Activated T-helper 17 cell treated with anti-CD3 and anti-CD28 coated beads, Interleukin-2, amount 50 U/mL, for 72 hours (primary cell): Measurements from ENCODE around the gene GPR176. TPM values are rescaled to one million over a fixed set of nuclear protein-coding genes. Genes with fewer than 3 reads are reported as not detected.
"Not testable (repeated sequence)": the region's sequence is repeated elsewhere in the genome, so short reads cannot be mapped to it uniquely, and the experiment has no call there.

Source experiments
- ATAC-seq: fragments of 150-1000 bp; cut with Tn5 transposase; replicated peaks from 2 replicates; pipeline ENCODE4 v1.10.0; 2021; ENCODE audit warnings: mild to moderate bottlenecking, moderate library complexity
- H3K27ac Mint-ChIP-seq: one replicate; pipeline ENCODE4 v1.8.0; 2022; ENCODE audit warnings: mixed read lengths
- H3K27me3 Mint-ChIP-seq: one replicate; pipeline ENCODE4 v1.8.0; 2022; ENCODE audit warnings: mixed read lengths
- H3K36me3 Mint-ChIP-seq: one replicate; pipeline ENCODE4 v1.8.0; 2022; ENCODE audit warnings: low read depth, mild to moderate bottlenecking, mixed read lengths
- H3K4me1 Mint-ChIP-seq: one replicate; pipeline ENCODE4 v1.8.0; 2022; ENCODE audit warnings: mixed read lengths
- H3K4me3 Mint-ChIP-seq: one replicate; pipeline ENCODE4 v1.8.0; 2022; ENCODE audit warnings: mild to moderate bottlenecking, mixed read lengths
- H3K9me3 Mint-ChIP-seq: one replicate; pipeline ENCODE4 v1.8.0; 2022; ENCODE audit warnings: mixed read lengths
- total RNA-seq, 2 donors: library from RNA; stranded (reverse); gene quantifications; one replicate each; pipeline ENCODE4 v1.2.3, GENCODE V29; 2022

GPR176 gene
- total RNA-seq, 2 donors from 2014 or later, result 0.09 to 0.24 TPM

- not testable (repeated sequence) for H3K27ac Mint-ChIP-seq, H3K9me3 Mint-ChIP-seq, ATAC-seq, H3K4me3 Mint-ChIP-seq, H3K36me3 Mint-ChIP-seq, H3K4me1 Mint-ChIP-seq
- H3K27me3 Mint-ChIP-seq, result peaks cover 24% of the 10 kb centered on the region
These were observed 107.4 kb downstream of the GPR176 start for GRCh38 chr15:39812651-39813050.

GRCh38 chr15:39808909-39809308, 111.2 kb downstream of the GPR176 start:
- Mint-ChIP-seq H3K27me3 (peaks cover 17% of the 10 kb centered on the region), H3K4me3 (no peak overlapping the region), H3K27ac (no peak overlapping the region), H3K4me1 (no peaks in the 10 kb centered on the region), H3K9me3 (no peaks in the 10 kb centered on the region), H3K36me3 (no peaks in the 10 kb centered on the region)
- ATAC-seq, result no peak

- peaks cover 20% of the 10 kb centered on the region for H3K27me3 Mint-ChIP-seq
- H3K36me3 Mint-ChIP-seq, result no peaks in the 10 kb centered on the region
- H3K9me3 Mint-ChIP-seq, result no peaks in the 10 kb centered on the region
- no peaks in the 10 kb centered on the region for H3K4me1 Mint-ChIP-seq
- no peak overlapping the region for H3K27ac Mint-ChIP-seq
- ATAC-seq, result no peak
- no peak overlapping the region for H3K4me3 Mint-ChIP-seq
These were observed 112.3 kb downstream of the GPR176 start for GRCh38 chr15:39807791-39808190.

GRCh38 chr15:39804026-39804425, 116.0 kb downstream of the GPR176 start:
- H3K27ac Mint-ChIP-seq, result no peak overlapping the region
- no peak overlapping the region for H3K4me3 Mint-ChIP-seq
- no peaks in the 10 kb centered on the region for H3K36me3 Mint-ChIP-seq
- ATAC-seq, result no peak
- no peaks in the 10 kb centered on the region for H3K4me1 Mint-ChIP-seq
- H3K27me3 Mint-ChIP-seq, result peaks cover 26% of the 10 kb centered on the region
- H3K9me3 Mint-ChIP-seq, result no peaks in the 10 kb centered on the region

- Mint-ChIP-seq H3K9me3 (no peaks in the 10 kb centered on the region), H3K36me3 (no peaks in the 10 kb centered on the region), H3K4me3 (no peak overlapping the region), H3K4me1 (no peaks in the 10 kb centered on the region), H3K27me3 (peaks cover 24% of the 10 kb centered on the region), H3K27ac (no peak overlapping the region)
- ATAC-seq, result no peak
These were observed 117.0 kb downstream of the GPR176 start for GRCh38 chr15:39803016-39803415.

GRCh38 chr15:39801641-39802309, 118.3 kb downstream of the GPR176 start:
- no peaks in the 10 kb centered on the region for H3K4me1 Mint-ChIP-seq
- no peaks in the 10 kb centered on the region for H3K36me3 Mint-ChIP-seq
- no peak overlapping the region for H3K4me3 Mint-ChIP-seq
- no peaks in the 10 kb centered on the region for H3K9me3 Mint-ChIP-seq
- peak; percentile 39 for ATAC-seq
- peaks cover 31% of the 10 kb centered on the region for H3K27me3 Mint-ChIP-seq
- H3K27ac Mint-ChIP-seq, result no peak overlapping the region

- Mint-ChIP-seq H3K27me3 (peaks cover 42% of the 10 kb centered on the region), H3K36me3 (no peaks in the 10 kb centered on the region), H3K27ac (no peak overlapping the region), H3K9me3 (no peaks in the 10 kb centered on the region), H3K4me1 (no peaks in the 10 kb centered on the region), H3K4me3 (no peak overlapping the region)
- ATAC-seq, result no peak
These were observed 120.5 kb downstream of the GPR176 start for GRCh38 chr15:39799552-39800011.

- H3K4me3 Mint-ChIP-seq, result no peak overlapping the region
- peaks cover 40% of the 10 kb centered on the region for H3K27me3 Mint-ChIP-seq
- no peaks in the 10 kb centered on the region for H3K9me3 Mint-ChIP-seq
- no peak for ATAC-seq
- no peaks in the 10 kb centered on the region for H3K36me3 Mint-ChIP-seq
- no peak overlapping the region for H3K27ac Mint-ChIP-seq
- H3K4me1 Mint-ChIP-seq, result no peaks in the 10 kb centered on the region
These were observed 121.7 kb downstream of the GPR176 start for GRCh38 chr15:39798382-39798781.

GRCh38 chr15:39797407-39797806, 122.7 kb downstream of the GPR176 start:
- ATAC-seq, result no peak
- H3K4me1 Mint-ChIP-seq, result no peaks in the 10 kb centered on the region
- H3K9me3 Mint-ChIP-seq, result no peaks in the 10 kb centered on the region
- peaks cover 39% of the 10 kb centered on the region for H3K27me3 Mint-ChIP-seq
- no peak overlapping the region for H3K4me3 Mint-ChIP-seq
- H3K36me3 Mint-ChIP-seq, result no peaks in the 10 kb centered on the region
- H3K27ac Mint-ChIP-seq, result no peak overlapping the region

GRCh38 chr15:39796601-39797000, 123.5 kb downstream of the GPR176 start:
- Mint-ChIP-seq H3K9me3 (no peaks in the 10 kb centered on the region), H3K4me1 (no peaks in the 10 kb centered on the region), H3K27ac (no peak overlapping the region), H3K4me3 (no peak overlapping the region), H3K27me3 (peaks cover 35% of the 10 kb centered on the region), H3K36me3 (no peaks in the 10 kb centered on the region)
- ATAC-seq, result no peak

GRCh38 chr15:39795486-39795885, 124.6 kb downstream of the GPR176 start:
- Mint-ChIP-seq H3K4me3 (no peak overlapping the region), H3K27me3 (peaks cover 32% of the 10 kb centered on the region), H3K27ac (no peak overlapping the region), H3K9me3 (no peaks in the 10 kb centered on the region), H3K36me3 (no peaks in the 10 kb centered on the region), H3K4me1 (no peaks in the 10 kb centered on the region)
- no peak for ATAC-seq

GRCh38 chr15:39794954-39795353, 125.1 kb downstream of the GPR176 start:
- Mint-ChIP-seq H3K4me1 (no peaks in the 10 kb centered on the region), H3K27me3 (peaks cover 29% of the 10 kb centered on the region)

GRCh38 chr15:39793923-39794322, 126.1 kb downstream of the GPR176 start:
- ATAC-seq, result no peak
- no peaks in the 10 kb centered on the region for H3K36me3 Mint-ChIP-seq
- H3K4me3 Mint-ChIP-seq, result no peak overlapping the region
- H3K27ac Mint-ChIP-seq, result no peak overlapping the region
- H3K4me1 Mint-ChIP-seq, result no peaks in the 10 kb centered on the region
- peaks cover 25% of the 10 kb centered on the region for H3K27me3 Mint-ChIP-seq
- no peaks in the 10 kb centered on the region for H3K9me3 Mint-ChIP-seq

More at GRCh38 chr15:39794954-39795353, 125.1 kb downstream of the GPR176 start:
- no peaks in the 10 kb centered on the region for H3K36me3 Mint-ChIP-seq
- H3K4me3 Mint-ChIP-seq, result no peak overlapping the region
- no peak overlapping the region for H3K27ac Mint-ChIP-seq
- H3K9me3 Mint-ChIP-seq, result no peaks in the 10 kb centered on the region
- ATAC-seq, result no peak

- Mint-ChIP-seq H3K27ac (no peak overlapping the region), H3K4me3 (no peak overlapping the region), H3K4me1 (no peaks in the 10 kb centered on the region), H3K36me3 (no peaks in the 10 kb centered on the region), H3K9me3 (no peaks in the 10 kb centered on the region), H3K27me3 (peaks cover 19% of the 10 kb centered on the region)
- no peak for ATAC-seq
These were observed 127.2 kb downstream of the GPR176 start for GRCh38 chr15:39792844-39793335.

GRCh38 chr15:39792025-39792843, 127.8 kb downstream of the GPR176 start:
- Mint-ChIP-seq H3K4me1 (no peaks in the 10 kb centered on the region), H3K27me3 (peaks cover 16% of the 10 kb centered on the region), H3K27ac (no peak overlapping the region), H3K4me3 (no peak overlapping the region), H3K9me3 (no peaks in the 10 kb centered on the region), H3K36me3 (no peaks in the 10 kb centered on the region)
- ATAC-seq, result no peak
